GM12875 (cell line): ENCODE results near the gene CDH20.

Experiments
- H3K4me3 ChIP-seq: one replicate; pipeline ENCODE4 v1.5.1; 2011; ENCODE audit warnings: low read depth, low read length, control low read depth
- CTCF ChIP-seq: IDR thresholded peaks from 2 replicates; pipeline ENCODE4 v1.5.1; 2011; ENCODE audit warnings: low read depth, mild to moderate bottlenecking, control low read depth, inconsistent platforms, low read length, moderate library complexity, borderline replicate concordance; ENCODE audit not compliant: insufficient read depth

Gene CDH20

DNA sequence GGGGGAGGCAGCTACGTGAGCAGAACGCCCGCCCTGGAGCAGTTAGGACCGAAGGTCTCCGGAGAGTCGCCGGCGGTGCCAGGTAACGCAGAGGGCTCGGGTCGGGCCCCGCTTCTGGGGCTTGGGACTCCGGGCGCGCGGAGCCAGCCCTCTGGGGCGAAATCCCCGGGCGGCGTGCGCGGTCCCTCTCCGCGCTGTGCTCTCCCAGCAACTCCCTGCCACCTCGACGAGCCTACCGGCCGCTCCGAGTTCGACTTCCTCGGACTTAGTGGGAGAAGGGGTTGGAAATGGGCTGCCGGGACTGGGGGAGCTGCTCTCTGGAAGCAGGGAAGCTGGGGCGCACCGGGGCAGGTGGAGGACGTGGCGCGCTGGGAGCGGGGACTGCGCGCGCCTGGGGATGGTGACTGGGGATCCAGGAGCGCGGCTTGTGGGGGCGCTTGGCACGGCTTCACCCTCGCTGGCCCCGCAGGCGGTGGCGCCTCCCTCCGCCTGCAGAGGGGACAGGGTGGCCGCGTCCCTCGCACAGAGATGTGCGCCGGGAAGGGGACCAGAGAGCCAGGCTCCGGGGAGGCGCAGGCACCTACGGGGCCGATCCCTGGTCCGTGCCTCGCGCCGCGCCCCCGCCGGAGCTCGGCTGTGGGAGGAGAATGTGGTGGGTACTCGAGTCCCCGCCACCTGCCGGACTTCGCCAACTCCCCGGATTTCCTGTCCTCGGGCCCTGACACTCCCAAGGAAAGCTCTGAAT is 688 bp downstream of the CDH20 start:
- no peak for TF ChIP-seq CTCF
- H3K4me3 ChIP-seq: no peak overlapping the region

GRCh38 chr18:61334491-61334850 is 1.2 kb downstream of the CDH20 start:
- no peak for TF ChIP-seq CTCF
- H3K4me3 ChIP-seq: no peak overlapping the region

- H3K4me3 ChIP-seq: no peak overlapping the region
- no peak for TF ChIP-seq CTCF
Observed at GRCh38 chr18:61334951-61335683, 1.9 kb downstream of the CDH20 start.

DNA sequence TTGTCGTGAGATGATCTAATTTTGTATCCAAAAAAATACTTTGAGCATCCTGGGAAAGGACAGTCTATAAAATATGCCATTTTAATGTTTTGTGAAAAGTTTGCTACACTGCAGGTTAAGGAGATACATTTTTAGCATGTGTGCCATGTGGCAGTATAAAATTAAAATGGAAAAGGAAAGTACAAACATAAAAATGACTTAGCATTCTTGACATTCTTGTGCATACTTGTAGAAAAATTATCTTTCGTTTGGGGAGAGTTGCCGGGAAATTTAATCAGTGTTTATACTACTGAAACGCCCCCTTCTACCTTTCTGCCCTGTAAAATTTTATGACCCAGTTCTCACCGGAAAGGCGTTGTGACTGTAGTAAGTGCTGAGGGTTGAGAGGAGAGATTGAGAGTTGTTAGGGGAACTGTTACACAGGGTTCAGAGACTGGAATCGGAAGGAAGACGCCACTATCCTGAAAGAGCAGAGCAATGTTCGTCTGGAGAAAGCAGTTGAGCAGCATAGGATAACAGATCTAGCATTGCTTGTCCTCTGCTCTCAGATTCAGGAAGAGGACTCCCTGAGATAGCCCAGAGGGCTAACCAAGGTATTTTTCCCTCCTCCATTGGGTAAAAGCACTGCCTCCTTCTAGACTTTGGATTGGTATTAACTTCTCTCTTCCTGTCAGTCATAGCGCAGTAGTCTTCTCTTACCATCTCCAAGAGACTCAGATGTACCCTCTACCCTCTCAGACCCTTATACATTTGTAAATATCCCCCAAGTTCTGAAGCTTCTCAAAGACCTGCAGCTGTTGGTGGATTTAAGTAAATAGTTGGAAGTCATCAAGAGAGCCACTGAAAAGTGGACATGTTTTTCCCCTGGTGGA is 2.7 kb downstream of the CDH20 start:
- no peak overlapping the region for H3K4me3 ChIP-seq
- TF ChIP-seq CTCF: no peak

DNA sequence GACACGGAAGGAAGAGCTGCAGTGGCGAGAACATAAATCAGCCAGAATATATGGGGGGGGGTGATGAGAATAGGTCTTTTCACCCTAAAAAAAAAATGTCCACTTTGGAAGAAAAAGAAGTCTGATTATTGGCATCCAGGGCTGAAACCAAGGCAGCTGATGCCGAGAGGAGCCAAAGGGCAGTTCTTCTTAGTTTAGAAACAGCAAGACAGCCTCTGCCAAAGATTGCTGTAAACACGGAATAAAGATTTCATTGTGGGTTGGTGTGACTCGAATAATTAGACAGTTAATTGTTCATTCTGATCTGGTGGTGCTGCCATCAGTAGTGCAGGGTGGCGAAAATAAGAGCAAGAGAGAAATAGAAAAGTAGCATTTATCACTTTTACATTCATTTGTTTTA is 3.5 kb downstream of the CDH20 start:
- no peak for TF ChIP-seq CTCF
- H3K4me3 ChIP-seq: no peak overlapping the region

DNA sequence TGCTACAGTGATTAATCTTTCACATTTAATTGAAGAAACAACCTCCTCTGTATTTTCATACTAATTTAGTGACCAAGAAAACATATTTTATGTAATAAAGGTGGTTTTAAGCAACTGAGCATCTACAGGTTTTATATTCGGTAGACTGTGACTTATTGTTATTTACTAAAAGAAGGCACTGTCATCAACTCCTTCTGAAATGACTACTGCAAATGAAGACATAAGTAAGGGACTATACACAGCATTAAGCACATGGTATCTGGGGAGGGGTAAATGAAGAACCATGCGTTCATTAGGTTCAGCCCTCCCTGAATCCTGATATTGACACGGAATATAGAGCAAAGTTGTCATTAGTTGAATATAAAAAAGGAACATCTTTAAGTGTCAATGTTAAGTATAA is 4.3 kb downstream of the CDH20 start:
- no peak for TF ChIP-seq CTCF

More for the DNA sequence above, 4.3 kb downstream of the CDH20 start:
- H3K4me3 ChIP-seq: no peak overlapping the region
